ENCODE data around the gene SPHK2. TPM values are rescaled to one million over a fixed set of nuclear protein-coding genes. Genes with fewer than 3 reads are reported as not detected.

The SPHK2 gene
- total RNA-seq, 4 donors from 2014 or later: 41.8 to 185 (median 68.7) TPM

- no peaks in the 10 kb centered on the region for H3K9me3 ChIP-seq
- H3K36me3 ChIP-seq: no peaks in the 10 kb centered on the region
- in situ Hi-C loops (cut with MboI; ENCODE audit: low pct_ligation_motif_present in 1 of 4, low pct_unique_long_range_greater_than_20kb in 1 of 4, low sequenced_read_pairs in 3 of 4) (no loop called here), intact Hi-C loops (cut with DNase I; ENCODE audit: low total_unique reads) (no loop called here)
- H3K4me1 ChIP-seq: peaks cover 0 to 15% (median 4%) of the 10 kb centered on the region in 4 donors
- no peak overlapping the region for H3K4me3 ChIP-seq
- 89% methylated on average over 9 of the region's 9 CpGs; no CpG with 5 or more reads in 1 of the 2 donors for WGBS, 2 donors (ENCODE audit: low coverage in 1 of 2)
- DNase-seq: no peak
- TF ChIP-seq EP300 (IDR thresholded peaks at IDR 0.05; ENCODE audit: low read depth) (no peak), CTCF (IDR thresholded peaks at IDR 0.05) (no peak), POLR2A (IDR thresholded peaks at IDR 0.05) (no peak), POLR2AphosphoS5 (IDR thresholded peaks at IDR 0.05) (no peak)
- H3K27ac ChIP-seq: peak overlapping the region in 1 of 4 donors; percentile 71
- no peaks in the 10 kb centered on the region for H3K27me3 ChIP-seq
These were observed 15.5 kb upstream of the SPHK2 start for GRCh38 chr19:48603850-48604249.

GRCh38 chr19:48606463-48607358 lies 12.6 kb upstream of the SPHK2 start, which contains the start of gene SPACA4:
TSS of gene SPACA4 (plus strand) at chr19:48606742. CDS start at chr19:48606979, 237 bp downstream.
- H3K27me3 ChIP-seq: no peaks in the 10 kb centered on the region
- in situ Hi-C loops (cut with MboI; ENCODE audit: low pct_ligation_motif_present in 1 of 4, low pct_unique_long_range_greater_than_20kb in 1 of 4, low sequenced_read_pairs in 3 of 4): no loop called here
- H3K27ac ChIP-seq: no peak within 1 kb of the TSS
- no peak for TF ChIP-seq POLR2AphosphoS5 (IDR thresholded peaks at IDR 0.05)
- TF ChIP-seq EP300 (IDR thresholded peaks at IDR 0.05; ENCODE audit: low read depth): no peak
- no peak for TF ChIP-seq CTCF (IDR thresholded peaks at IDR 0.05)
- no peak for TF ChIP-seq POLR2A (IDR thresholded peaks at IDR 0.05)
- no peak within 1 kb of the TSS for H3K4me3 ChIP-seq
- H3K9me3 ChIP-seq: no peaks in the 10 kb centered on the region
- 90% methylated on average over 29 of the region's 39 CpGs; no CpG with 5 or more reads in 1 of the 2 donors for WGBS, 2 donors (ENCODE audit: low coverage in 1 of 2)
- DNase-seq: no peak
- peaks cover 0 to 14% (median 4%) of the 10 kb centered on the region in 4 donors for H3K4me1 ChIP-seq
- intact Hi-C loops (cut with DNase I; ENCODE audit: low total_unique reads): no loop called here
- no peaks in the 10 kb centered on the region for H3K36me3 ChIP-seq

GRCh38 chr19:48607359-48607755 lies 11.9 kb upstream of the SPHK2 start:
- DNase-seq: no peak

More at GRCh38 chr19:48607359-48607755, 11.9 kb upstream of the SPHK2 start:
- Histone ChIP-seq H3K4me3 (no peak overlapping the region), H3K27me3 (no peaks in the 10 kb centered on the region), H3K36me3 (no peaks in the 10 kb centered on the region), H3K27ac (no peak overlapping the region), H3K9me3 (no peaks in the 10 kb centered on the region), H3K4me1 (peaks cover 0 to 15% (median 3%) of the 10 kb centered on the region in 4 donors)
- WGBS, 2 donors (ENCODE audit: low coverage in 1 of 2): 89 to 90% methylated on average over 5 to 7 of the region's 7 CpGs
- TF ChIP-seq CTCF (IDR thresholded peaks at IDR 0.05) (no peak), POLR2AphosphoS5 (IDR thresholded peaks at IDR 0.05) (no peak), POLR2A (IDR thresholded peaks at IDR 0.05) (no peak), EP300 (IDR thresholded peaks at IDR 0.05; ENCODE audit: low read depth) (no peak)
- intact Hi-C loops (cut with DNase I; ENCODE audit: low total_unique reads) (no loop called here), in situ Hi-C loops (cut with MboI; ENCODE audit: low pct_ligation_motif_present in 1 of 4, low pct_unique_long_range_greater_than_20kb in 1 of 4, low sequenced_read_pairs in 3 of 4) (no loop called here)

Measured in transverse colon (tissue), 4 donors.